ENCODE data around the gene MTURN. TPM values are rescaled to one million over a fixed set of nuclear protein-coding genes. Genes with fewer than 3 reads are reported as not detected.

MTURN gene
- total RNA-seq, 2 donors from 2014 or later = 19.8 to 34.5 TPM

DNA sequence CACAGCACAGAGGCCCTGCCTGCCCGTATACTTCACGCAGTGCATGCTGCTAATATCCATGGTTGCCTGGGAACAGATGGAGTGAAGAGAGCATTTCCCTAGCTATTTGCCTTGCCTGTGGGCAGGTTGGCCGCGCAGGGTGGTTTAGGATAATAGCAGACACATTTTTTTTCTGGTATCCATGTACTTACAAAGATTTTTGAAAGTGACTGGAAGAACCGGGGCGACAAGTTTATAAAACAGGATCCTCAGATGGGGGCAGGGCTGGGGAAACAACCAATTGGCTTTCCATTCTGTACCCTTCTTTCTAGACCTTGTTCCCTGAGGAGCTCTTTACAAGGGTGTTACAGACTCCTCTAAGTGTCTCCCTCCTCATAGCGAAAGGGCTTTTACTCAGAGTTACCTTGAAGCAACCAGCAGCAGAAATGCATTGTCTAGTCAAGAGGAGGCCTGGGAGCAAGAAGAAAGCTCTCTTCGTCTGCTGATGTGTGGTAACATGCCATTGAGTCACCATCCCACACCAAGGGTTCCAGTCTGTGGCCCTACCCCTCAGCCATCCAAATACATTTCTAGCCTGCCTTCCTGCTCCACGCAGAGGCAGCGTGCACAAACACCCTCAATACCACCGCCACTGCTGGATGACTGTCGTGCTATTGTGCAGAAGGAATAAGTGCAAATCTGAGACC lies 31.5 kb downstream of the MTURN start:
- Histone ChIP-seq H3K27ac (no peak overlapping the region), H3K4me3 (no peak overlapping the region), H3K36me3 (replicated peaks in 1 of 2; ENCODE audit: insufficient read depth in 1 of 2, low read depth in 2 of 2) (no peaks in the 10 kb centered on the region), H3K4me1 (peaks cover 18% of the 10 kb centered on the region), H3K9me3 (no peaks in the 10 kb centered on the region), H3K27me3 (no peaks in the 10 kb centered on the region)
- 80% methylated on average over 12 of the region's 12 CpGs for WGBS, 2 donors
- TF ChIP-seq, protein P1, sequence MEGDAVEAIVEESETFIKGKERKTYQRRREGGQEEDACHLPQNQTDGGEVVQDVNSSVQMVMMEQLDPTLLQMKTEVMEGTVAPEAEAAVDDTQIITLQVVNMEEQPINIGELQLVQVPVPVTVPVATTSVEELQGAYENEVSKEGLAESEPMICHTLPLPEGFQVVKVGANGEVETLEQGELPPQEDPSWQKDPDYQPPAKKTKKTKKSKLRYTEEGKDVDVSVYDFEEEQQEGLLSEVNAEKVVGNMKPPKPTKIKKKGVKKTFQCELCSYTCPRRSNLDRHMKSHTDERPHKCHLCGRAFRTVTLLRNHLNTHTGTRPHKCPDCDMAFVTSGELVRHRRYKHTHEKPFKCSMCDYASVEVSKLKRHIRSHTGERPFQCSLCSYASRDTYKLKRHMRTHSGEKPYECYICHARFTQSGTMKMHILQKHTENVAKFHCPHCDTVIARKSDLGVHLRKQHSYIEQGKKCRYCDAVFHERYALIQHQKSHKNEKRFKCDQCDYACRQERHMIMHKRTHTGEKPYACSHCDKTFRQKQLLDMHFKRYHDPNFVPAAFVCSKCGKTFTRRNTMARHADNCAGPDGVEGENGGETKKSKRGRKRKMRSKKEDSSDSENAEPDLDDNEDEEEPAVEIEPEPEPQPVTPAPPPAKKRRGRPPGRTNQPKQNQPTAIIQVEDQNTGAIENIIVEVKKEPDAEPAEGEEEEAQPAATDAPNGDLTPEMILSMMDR (IDR thresholded peaks at IDR 0.05) = no peak
- TF ChIP-seq POLR2A (IDR thresholded peaks at IDR 0.05) = no peak
- intact Hi-C loops (cut with DNase I) = loop anchor here (10.0 kb wide), 1 partner anchor 239 kb away; no protein-coding TSS in a partner anchor
- DNase-seq (peak in 2 of 4 donors; percentile 33 to 45), ATAC-seq (no peak)

DNA sequence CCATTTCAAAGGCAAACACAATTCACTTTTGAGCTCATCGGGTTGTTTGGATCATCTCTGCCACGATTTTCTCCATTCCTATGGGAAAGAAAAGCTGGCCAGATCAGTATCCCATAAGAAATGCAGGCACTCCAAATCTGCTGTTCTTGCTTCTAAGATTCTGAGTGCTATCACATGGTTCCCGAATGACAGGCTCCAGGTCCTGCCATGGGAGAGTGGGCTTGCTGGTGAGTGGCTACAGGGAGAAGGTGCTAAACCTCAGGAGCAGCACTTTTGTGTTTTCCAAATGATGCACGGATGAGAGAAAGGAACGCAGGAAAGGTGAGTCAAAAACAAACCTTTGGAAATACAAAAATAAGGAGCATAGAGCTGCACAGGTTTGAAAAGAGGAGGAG lies 32.1 kb downstream of the MTURN start:
- no peaks in the 10 kb centered on the region for H3K9me3 ChIP-seq
- no peaks in the 10 kb centered on the region for H3K27me3 ChIP-seq
- H3K4me1 ChIP-seq = peaks cover 18% of the 10 kb centered on the region
- 89 to 90% methylated on average over 5 of the region's 5 CpGs for WGBS, 2 donors
- ATAC-seq = no peak
- no peak overlapping the region for H3K27ac ChIP-seq
- intact Hi-C loops (cut with DNase I) = loop anchor here (10.0 kb wide), 1 partner anchor 238 kb away; no protein-coding TSS in a partner anchor
- H3K36me3 ChIP-seq (replicated peaks in 1 of 2; ENCODE audit: insufficient read depth in 1 of 2, low read depth in 2 of 2) = no peaks in the 10 kb centered on the region
- TF ChIP-seq, protein P1 (IDR thresholded peaks at IDR 0.05) = no peak
- no peak for TF ChIP-seq POLR2A (IDR thresholded peaks at IDR 0.05)
- no peak overlapping the region for H3K4me3 ChIP-seq
- no peak for DNase-seq

DNA sequence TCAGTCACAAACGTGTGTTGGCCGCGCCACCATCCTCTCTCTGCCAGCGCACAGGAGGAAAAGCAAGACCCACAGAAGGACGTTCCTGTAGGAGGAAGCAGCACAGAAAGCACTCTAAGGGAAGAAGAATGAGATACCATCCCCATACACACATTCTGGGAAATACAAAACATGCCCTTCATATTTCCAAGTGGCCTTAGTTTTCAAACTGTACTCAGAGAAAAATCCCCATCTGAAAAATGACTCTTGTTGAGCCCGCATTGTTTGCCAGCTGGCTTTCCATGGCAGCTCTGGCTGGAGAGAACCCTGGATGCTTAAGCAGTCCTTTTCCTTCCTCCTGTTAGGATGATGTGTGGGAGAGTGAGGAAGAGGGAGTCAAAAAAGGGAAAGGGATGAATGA lies 33.1 kb downstream of the MTURN start:
- intact Hi-C loops (cut with DNase I) = loop anchor here (10.0 kb wide), 1 partner anchor 237 kb away; no protein-coding TSS in a partner anchor
- 82 to 94% methylated on average over 5 to 6 of the region's 6 CpGs for WGBS, 2 donors
- no peak for ATAC-seq
- no peak for TF ChIP-seq POLR2A (IDR thresholded peaks at IDR 0.05)
- TF ChIP-seq, protein P1 (IDR thresholded peaks at IDR 0.05) = no peak
- Histone ChIP-seq H3K36me3 (replicated peaks in 1 of 2; ENCODE audit: insufficient read depth in 1 of 2, low read depth in 2 of 2) (no peaks in the 10 kb centered on the region), H3K27ac (no peak overlapping the region), H3K9me3 (no peaks in the 10 kb centered on the region), H3K4me3 (no peak overlapping the region), H3K27me3 (no peaks in the 10 kb centered on the region), H3K4me1 (peaks cover 28% of the 10 kb centered on the region)
- no peak for DNase-seq

DNA sequence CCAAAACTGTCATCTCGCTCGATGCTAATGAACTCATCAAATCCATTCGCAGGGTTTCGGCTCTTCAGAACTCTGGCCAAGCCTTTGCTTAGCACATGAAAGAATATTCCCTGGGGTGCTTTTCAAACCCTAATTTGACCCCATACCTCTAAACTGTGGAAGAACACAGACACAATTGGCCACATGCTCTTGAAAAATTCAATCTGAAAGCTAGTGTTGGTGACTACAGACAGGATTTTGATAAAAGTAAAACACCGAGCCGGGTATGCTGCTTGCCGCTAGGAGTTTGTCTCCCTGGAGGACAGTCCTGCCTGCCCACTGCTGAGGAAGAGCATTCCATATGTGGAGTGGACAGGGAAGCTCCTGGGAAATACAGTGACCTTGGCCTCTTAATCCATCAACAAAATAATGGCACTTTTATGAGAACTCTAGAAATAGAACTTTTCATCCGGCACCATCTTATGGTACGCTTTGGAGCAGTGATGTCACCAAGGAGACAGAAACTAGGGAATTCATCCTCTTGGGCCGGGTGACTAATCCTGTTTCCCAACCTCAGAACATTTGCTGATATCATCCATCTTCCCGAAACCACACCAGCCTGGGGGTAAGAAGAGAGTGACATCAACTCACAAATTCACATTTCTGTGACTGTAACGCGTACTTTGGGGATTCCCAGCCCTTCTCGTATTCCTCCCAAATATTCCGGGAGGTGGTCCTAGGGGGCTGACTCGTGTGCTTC lies 34.2 kb downstream of the MTURN start:
- H3K27me3 ChIP-seq = no peaks in the 10 kb centered on the region
- H3K27ac ChIP-seq = no peak overlapping the region
- no peaks in the 10 kb centered on the region for H3K36me3 ChIP-seq (replicated peaks in 1 of 2; ENCODE audit: insufficient read depth in 1 of 2, low read depth in 2 of 2)
- peaks cover 39% of the 10 kb centered on the region for H3K4me1 ChIP-seq
- no peaks in the 10 kb centered on the region for H3K9me3 ChIP-seq
- DNase-seq (no peak), ATAC-seq (no peak)
- WGBS, 2 donors = 84 to 87% methylated on average over 16 of the region's 16 CpGs
- no peak overlapping the region for H3K4me3 ChIP-seq
- TF ChIP-seq, protein P1 (IDR thresholded peaks at IDR 0.05) = no peak
- no peak for TF ChIP-seq POLR2A (IDR thresholded peaks at IDR 0.05)
- intact Hi-C loops (cut with DNase I) = loop anchor here (10.0 kb wide), 1 partner anchor 236 kb away; no protein-coding TSS in a partner anchor
